GM12872 (cell line): ENCODE measurements around the gene C12orf75.

Experiments used
- TF ChIP-seq, protein P1 (sequence below): IDR thresholded peaks from 3 replicates; pipeline ENCODE4 v1.5.1; 2011; ENCODE audit warnings: low read depth, mild to moderate bottlenecking, low read length, moderate library complexity; ENCODE audit not compliant: insufficient read depth

Gene C12orf75

DNA sequence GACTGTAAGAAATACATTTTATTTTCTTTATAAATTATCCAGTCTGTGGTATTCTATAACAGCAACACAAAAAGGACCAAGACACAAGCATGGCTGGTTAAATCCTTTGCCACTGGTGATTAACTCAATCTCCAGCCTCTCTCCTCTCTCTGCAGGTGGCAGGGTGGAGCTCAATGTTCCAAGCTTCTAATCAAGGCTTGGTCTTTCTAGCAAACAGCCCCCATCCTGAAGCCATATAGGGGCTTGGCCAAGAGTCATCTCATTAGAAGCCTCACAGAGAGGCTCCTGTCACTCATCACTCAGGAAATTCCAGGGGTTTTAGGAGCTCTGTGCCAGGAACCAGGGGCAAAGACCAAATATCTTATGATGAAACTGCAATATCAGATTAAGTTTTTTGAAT, 12.0 kb downstream of the C12orf75 start:
- TF ChIP-seq, protein P1, sequence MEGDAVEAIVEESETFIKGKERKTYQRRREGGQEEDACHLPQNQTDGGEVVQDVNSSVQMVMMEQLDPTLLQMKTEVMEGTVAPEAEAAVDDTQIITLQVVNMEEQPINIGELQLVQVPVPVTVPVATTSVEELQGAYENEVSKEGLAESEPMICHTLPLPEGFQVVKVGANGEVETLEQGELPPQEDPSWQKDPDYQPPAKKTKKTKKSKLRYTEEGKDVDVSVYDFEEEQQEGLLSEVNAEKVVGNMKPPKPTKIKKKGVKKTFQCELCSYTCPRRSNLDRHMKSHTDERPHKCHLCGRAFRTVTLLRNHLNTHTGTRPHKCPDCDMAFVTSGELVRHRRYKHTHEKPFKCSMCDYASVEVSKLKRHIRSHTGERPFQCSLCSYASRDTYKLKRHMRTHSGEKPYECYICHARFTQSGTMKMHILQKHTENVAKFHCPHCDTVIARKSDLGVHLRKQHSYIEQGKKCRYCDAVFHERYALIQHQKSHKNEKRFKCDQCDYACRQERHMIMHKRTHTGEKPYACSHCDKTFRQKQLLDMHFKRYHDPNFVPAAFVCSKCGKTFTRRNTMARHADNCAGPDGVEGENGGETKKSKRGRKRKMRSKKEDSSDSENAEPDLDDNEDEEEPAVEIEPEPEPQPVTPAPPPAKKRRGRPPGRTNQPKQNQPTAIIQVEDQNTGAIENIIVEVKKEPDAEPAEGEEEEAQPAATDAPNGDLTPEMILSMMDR: no peak

- TF ChIP-seq, protein P1: no peak
Measured at GRCh38 chr12:105343836-105344235, 13.3 kb downstream of the C12orf75 start.

- TF ChIP-seq, protein P1: no peak
Measured at GRCh38 chr12:105347499-105347898, 17.0 kb downstream of the C12orf75 start.

GRCh38 chr12:105348142-105348541, 17.7 kb downstream of the C12orf75 start:
- TF ChIP-seq, protein P1: no peak

DNA sequence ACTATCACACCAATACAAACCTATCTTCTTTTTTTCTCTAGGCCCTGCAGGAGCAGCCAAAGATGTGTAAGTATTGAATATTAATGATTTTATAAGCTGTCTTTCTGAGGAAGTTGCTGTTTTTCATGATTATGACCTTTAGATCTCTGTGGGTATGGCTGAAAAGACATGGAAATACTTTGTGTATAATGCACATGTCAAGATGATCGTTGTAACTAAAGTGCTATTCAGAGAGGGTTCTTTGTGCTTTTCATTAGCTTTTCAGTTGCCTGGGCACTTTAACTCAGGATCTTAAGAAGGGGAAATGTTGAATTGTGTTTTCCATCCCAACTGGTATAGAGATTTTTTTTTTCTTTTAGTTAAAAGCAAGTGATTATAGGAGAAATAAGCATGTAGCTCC, 18.1 kb downstream of the C12orf75 start:
- TF ChIP-seq, protein P1: no peak

- TF ChIP-seq, protein P1: no peak
Measured at GRCh38 chr12:105349138-105349537, 18.6 kb downstream of the C12orf75 start.

GRCh38 chr12:105351523-105351922, 21.0 kb downstream of the C12orf75 start:
- TF ChIP-seq, protein P1: no peak

DNA sequence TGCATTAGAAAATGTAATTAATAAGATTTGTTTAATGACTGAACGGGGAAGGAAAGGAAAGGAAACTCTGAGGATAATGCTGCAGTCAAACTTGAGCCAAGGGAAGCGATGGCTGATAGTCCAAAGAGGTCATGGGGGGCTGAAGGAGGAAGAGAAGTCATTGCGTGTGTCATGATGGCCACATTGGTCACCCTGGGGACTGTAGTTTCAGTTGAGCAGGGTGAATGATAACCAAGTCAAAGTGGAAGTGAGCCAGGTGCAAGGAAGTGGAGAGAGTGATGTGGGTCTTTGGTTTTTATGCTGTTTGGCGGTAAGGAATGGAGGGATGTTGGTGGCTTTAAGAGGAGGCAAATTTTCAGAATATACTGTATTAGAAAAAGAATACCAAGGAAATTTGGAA, 21.6 kb downstream of the C12orf75 start:
- TF ChIP-seq, protein P1: no peak
